OCI-LY3 (cell line): ENCODE results near the gene CHRM4.

Source experiments
- H2AFZ ChIP-seq: fragments of 200-600, 300-600 bp; shearing (Covaris generic); 2 replicates; pipeline ENCODE4 v1.6.0; 2014; ENCODE audit warnings: antibody characterized with exemption, low read depth, low read length
- H3K27ac ChIP-seq: fragments of 200-600, 300-600 bp; sonication (generic); 2 replicates; pipeline ENCODE4 v1.5.1; 2014; ENCODE audit warnings: mild to moderate bottlenecking, low read length, moderate library complexity, mixed read lengths
- H3K27me3 ChIP-seq: fragments of 200-600, 300-600 bp; sonication (generic); 2 replicates; pipeline ENCODE4 v1.6.1; 2014; ENCODE audit warnings: low read depth, low read length, mixed read lengths
- H3K36me3 ChIP-seq: fragments of 200-600, 300-600 bp; sonication (generic); replicated peaks from 2 replicates; pipeline ENCODE3; 2014; ENCODE audit warnings: low read depth, low read length, mixed read lengths
- H3K4me1 ChIP-seq: fragments of 300-600, 200-600 bp; sonication (generic); 2 replicates; pipeline ENCODE4 v1.6.1; 2014; ENCODE audit warnings: low read length, mixed read lengths
- H3K4me2 ChIP-seq: fragments of 200-600, 300-600 bp; sonication (generic); 2 replicates; pipeline ENCODE4 v1.6.1; 2014; ENCODE audit warnings: low read length, mixed read lengths
- H3K4me3 ChIP-seq: fragments of 300-600, 200-600 bp; sonication (generic); 2 replicates; pipeline ENCODE4 v1.5.1; 2014; ENCODE audit warnings: antibody characterized with exemption, mild to moderate bottlenecking, low read length, moderate library complexity
- H3K79me2 ChIP-seq: fragments of 300-600, 200-600 bp; shearing (Covaris generic); 2 replicates; pipeline ENCODE4 v1.6.1; 2014; ENCODE audit warnings: mild to moderate bottlenecking, low read length, mixed read lengths
- H3K9ac ChIP-seq: fragments of 300-600, 200-600 bp; shearing (Covaris generic); 2 replicates; pipeline ENCODE4 v1.6.0; 2014; ENCODE audit warnings: mild to moderate bottlenecking, low read length, moderate library complexity
- H3K9me3 ChIP-seq: fragments of 200-600, 300-600 bp; shearing (Covaris generic); 2 replicates; pipeline ENCODE4 v1.6.1; 2014; ENCODE audit warnings: low read length, mixed read lengths; ENCODE audit not compliant: insufficient read depth
- H4K20me1 ChIP-seq: fragments of 200-600, 300-600 bp; sonication (generic); 2 replicates; pipeline ENCODE4 v1.6.1; 2016; ENCODE audit warnings: low read length, mixed read lengths; ENCODE audit not compliant: insufficient read depth
- CTCF ChIP-seq: fragments of 200-600, 300-600 bp; sonication (generic); IDR thresholded peaks from 2 replicates; pipeline ENCODE4 v1.5.1; 2014; ENCODE audit warnings: antibody characterized with exemption, low read length, low read depth
- EZH2phosphoT487 ChIP-seq: fragments of 200-600 bp; shearing (Covaris generic); IDR thresholded peaks from 2 replicates; pipeline ENCODE4 v1.6.1; 2018; ENCODE audit warnings: antibody characterized with exemption, mixed run types, low read depth

CHRM4 gene

DNA sequence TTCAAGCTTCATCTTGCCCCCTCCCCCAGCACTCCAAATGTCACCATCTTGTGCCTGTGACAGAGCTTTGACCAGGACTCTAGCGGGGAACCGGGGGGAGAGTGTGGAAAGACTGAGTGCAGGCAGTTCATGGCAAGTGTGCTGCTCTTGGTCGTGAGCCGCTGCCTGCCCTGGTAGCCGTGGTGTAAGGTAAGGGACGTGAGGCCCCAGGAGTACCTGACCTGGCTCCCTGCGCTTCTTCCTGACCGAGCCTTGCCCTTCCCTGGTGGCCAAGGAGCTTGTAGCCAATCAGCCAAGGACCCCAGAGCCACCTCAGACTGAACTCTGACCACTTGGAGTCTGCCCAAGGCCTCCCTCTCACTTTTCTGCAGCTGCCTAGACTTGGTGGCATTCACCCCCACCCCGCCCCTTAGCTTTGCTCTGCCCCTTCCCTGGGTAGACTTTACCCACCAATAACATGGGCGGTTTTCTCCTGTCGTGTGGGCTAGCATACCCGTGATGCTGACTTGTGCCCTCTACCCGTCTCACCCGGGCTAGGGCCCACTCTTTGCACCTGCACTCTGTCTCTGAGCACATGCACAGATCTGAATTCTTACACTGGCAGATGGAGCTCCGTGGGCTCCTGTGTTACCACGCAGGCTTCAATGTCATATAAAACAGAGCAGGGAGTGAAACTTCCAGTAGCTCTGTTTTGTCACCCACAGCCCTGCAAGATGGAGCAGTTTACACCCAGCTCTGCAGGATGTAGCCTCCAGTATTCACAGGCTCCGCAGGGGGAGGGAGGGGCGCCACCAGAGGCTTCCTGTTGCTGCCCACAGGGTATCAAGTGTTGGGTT lies 42.8 kb downstream of the CHRM4 start:
- TF ChIP-seq CTCF (no peak), EZH2phosphoT487 (no peak)
- H3K4me1 ChIP-seq, result peaks cover 34% of the 10 kb centered on the region

DNA sequence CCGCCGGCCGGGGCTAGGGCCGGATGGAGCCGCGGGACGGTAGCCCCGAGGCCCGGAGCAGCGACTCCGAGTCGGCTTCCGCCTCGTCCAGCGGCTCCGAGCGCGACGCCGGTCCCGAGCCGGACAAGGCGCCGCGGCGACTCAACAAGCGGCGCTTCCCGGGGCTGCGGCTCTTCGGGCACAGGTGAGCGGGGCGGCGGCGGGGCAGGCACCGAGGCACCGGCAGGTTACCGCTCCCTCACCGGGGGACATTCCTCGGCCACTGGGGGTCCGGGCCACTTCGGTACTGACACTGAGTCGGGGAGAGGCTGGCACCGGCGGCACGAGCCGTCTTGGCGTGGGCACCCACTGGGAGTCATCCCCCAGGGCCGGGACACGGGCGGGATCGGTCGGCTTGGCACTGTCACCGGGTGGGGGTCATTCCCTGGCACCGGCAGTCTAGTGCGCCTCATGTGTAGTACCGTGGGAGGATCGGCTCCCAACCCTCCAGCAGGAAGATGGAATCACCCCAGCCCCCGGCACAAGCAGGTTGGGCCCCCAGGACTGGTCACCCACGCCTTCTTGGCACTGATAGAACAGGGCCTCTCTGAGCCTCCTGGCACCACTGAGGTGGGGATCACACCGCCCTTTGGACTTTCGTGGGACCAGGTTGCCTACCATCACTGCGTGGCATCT lies 43.8 kb downstream of the CHRM4 start:
- peaks cover 34% of the 10 kb centered on the region for H3K4me1 ChIP-seq
- H3K4me3 ChIP-seq, result peak overlapping the region; percentile 82
- TF ChIP-seq CTCF (no peak), EZH2phosphoT487 (no peak)
- H2AFZ ChIP-seq, result no peak overlapping the region
- H3K79me2 ChIP-seq, result peaks cover 49% of the 10 kb centered on the region
- peaks cover 15% of the 10 kb centered on the region; the same call in 1 of the 2 replicates for H3K27me3 ChIP-seq
- no peak overlapping the region for H3K27ac ChIP-seq
- H3K4me2 ChIP-seq, result peak overlapping the region; percentile 100
- peak overlapping the region; percentile 68 for H3K9ac ChIP-seq
- H3K36me3 ChIP-seq, result peaks cover 3% of the 10 kb centered on the region
- H3K9me3 ChIP-seq, result no peaks in the 10 kb centered on the region
- H4K20me1 ChIP-seq, result peaks cover 6% of the 10 kb centered on the region; the same call in 1 of the 2 replicates

More for the DNA sequence above, 42.8 kb downstream of the CHRM4 start:
- no peak overlapping the region for H2AFZ ChIP-seq
- peaks cover 59% of the 10 kb centered on the region for H3K79me2 ChIP-seq
- H3K4me2 ChIP-seq, result peak overlapping the region; percentile 100
- no peaks in the 10 kb centered on the region for H3K9me3 ChIP-seq
- H4K20me1 ChIP-seq, result peaks cover 6% of the 10 kb centered on the region; the same call in 1 of the 2 replicates
- no peak overlapping the region for H3K27ac ChIP-seq
- H3K27me3 ChIP-seq, result peaks cover 8% of the 10 kb centered on the region; the same call in 1 of the 2 replicates
- H3K36me3 ChIP-seq, result peaks cover 3% of the 10 kb centered on the region
- peak overlapping the region; percentile 82 for H3K4me3 ChIP-seq
- H3K9ac ChIP-seq, result peak overlapping the region; percentile 68

DNA sequence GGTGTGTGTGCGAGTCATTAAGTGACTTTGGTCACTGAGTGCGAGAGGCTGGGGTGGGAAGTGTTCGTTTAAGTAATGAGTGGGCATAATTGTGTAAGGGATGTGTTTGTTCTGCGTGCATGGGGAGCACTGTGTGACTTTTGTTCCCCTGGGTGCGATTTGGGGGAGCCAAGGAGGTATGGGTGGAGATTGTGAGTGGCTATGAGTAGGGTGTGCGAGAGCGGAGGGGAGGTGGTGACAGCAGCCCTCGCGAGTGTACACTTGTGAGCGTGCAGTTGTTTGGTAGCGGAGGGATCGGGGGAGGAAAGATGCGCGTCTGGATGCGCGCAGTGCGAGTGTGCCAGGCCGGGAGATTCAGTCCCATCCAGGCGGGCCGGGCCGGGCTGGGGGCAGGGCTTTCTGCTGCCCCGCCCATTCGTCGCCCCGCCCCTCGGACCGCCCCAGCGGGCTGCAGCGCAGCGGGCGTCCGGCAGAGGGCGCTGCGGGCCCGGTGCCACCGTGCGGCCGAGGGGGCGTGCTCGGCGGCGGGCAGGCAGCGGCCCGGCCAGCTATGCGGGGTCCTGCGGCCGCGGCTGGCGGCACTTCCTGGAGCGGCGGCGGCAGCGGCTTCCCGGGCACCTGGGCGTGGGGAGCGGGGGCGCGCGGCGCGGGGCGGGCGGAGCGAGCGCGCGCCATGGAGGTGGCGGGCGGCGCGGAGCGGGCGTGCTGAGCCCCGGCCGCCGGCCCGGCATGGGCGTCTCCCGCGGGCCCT lies 44.5 kb downstream of the CHRM4 start, which contains the start of gene DGKZ:
TSS of gene DGKZ (plus strand) at position 578 of the 751 bp plus-strand sequence. CDS start 197 bp downstream, outside the sequence.
- no peak within 1 kb of the TSS for H3K27ac ChIP-seq
- H3K9ac ChIP-seq, result peak within 1 kb of the TSS; percentile 68
- peaks cover 15% of the 10 kb centered on the region; the same call in 1 of the 2 replicates for H3K27me3 ChIP-seq
- H3K4me2 ChIP-seq, result peak within 1 kb of the TSS; percentile 100
- peaks cover 6% of the 10 kb centered on the region; the same call in 1 of the 2 replicates for H4K20me1 ChIP-seq
- peaks cover 3% of the 10 kb centered on the region for H3K36me3 ChIP-seq
- H2AFZ ChIP-seq, result no peak within 1 kb of the TSS
- peaks cover 42% of the 10 kb centered on the region for H3K79me2 ChIP-seq
- no peaks in the 10 kb centered on the region for H3K9me3 ChIP-seq
- H3K4me1 ChIP-seq, result peaks cover 34% of the 10 kb centered on the region
- peak; percentile 42 for TF ChIP-seq CTCF
- TF ChIP-seq EZH2phosphoT487, result no peak
- H3K4me3 ChIP-seq, result peak within 1 kb of the TSS; percentile 89
